M059J (cell line): ENCODE results near the gene HDGFL3. TPM values are rescaled to one million over a fixed set of nuclear protein-coding genes. Genes with fewer than 3 reads are reported as not detected.

Experiments used
- DNase-seq: peaks from one replicate; pipeline ENCODE4 v3.0.0-alpha.2; 2012; ENCODE audit warnings: low read depth
- total RNA-seq: library from RNA; depleted of rRNA; stranded (reverse); fragments of >200 nt; shearing (Covaris generic); gene quantifications from 2 replicates; pipeline ENCODE4 v1.2.3, GENCODE V29; 2014

The HDGFL3 gene
- total RNA-seq, 1 experiment from 2014 or later, result 37.8 TPM

DNA sequence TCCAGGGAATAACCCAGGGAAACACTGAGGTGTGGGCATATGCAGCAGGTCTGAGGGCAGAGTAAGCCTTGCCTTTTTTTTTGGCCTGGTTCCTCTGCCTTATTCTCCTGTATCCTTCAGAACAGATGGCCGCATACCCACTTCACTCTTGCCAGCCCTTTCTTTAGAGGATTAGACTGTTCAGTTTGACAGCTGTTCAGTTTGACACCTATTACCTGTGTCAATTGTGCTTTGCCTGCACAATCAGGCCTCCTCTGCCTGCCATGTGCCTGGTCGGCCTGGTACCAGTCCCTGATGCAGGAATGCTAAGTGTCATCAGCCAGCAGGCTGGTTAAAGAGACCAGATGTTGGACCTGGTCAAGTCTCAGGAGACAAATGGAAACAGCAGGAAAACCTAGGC, 77.8 kb downstream of the HDGFL3 start:
- no peak for DNase-seq

DNA sequence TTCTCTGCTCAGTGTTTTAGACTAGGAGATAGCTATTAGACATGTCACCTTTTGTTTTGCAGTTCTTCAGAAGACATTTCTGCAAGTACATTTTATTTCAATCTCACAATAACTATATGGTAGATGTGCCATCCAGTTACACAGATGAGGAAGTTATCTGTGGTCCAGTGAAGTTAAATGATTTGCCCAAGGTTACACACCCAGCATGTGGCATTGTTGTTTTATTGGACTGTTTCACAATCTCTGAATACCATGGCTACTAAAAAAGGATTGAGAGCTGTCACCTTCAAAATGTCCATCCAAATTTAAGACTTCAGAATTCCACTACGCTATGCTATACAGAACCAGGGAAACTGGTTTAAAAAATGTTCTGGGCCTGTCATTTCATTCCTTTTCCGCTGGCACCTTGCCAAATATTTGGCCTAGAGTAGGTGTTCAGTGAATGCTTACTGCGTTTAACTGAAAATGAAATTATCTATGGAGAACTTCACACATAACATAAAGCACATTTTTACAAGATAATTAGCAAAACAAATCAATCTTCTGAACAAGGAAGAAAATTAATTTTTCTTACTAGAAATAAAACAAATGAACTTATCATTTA, 80.0 kb downstream of the HDGFL3 start:
- no peak for DNase-seq

DNA sequence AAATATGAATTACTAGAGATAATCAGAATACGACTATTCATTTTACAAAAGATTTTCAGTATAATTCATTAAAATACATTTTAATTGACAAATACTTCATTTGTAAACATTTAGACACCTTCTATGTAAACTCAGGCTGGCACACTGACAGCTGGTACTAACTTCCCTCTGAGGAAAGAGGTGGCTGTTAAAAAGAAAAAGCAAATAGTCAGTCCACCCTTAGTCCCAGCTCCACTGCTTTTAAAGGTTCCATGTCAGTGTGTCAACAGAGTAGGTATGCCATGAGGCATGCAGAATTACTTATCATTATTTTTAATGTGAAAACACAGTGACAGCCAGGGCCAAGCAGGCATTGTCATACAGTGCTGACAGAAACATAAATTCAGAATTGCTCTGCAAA, 84.1 kb downstream of the HDGFL3 start:
- no peak for DNase-seq

DNA sequence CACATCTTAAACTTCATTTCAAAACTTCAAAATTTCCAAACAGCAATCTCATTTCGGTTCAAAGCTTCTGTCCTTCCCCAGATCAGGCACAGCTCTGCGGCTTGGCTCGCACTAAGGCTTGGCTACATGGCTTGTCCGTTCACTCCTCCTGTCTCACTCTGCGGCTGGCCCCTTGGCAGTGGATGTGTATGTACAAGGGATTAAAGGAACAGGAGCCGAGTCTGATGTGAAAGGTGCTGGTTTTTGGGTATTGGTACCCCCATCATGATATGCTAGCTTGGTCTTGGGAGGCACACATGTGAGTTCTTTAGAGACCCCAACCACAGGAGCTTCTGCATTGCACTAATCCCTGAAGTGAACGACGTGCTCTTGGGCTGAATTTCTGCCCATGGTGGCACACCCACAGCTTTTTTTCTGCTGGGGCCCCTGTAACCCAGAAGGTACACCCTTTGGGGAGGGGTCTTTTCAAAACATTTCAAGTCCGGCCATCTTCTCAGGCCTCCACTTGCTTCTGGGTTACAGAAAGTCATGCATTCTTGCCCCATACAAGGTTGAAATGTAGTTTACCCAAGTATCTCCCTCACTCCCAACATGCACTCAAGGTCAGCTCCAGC, 87.5 kb downstream of the HDGFL3 start:
- no peak for DNase-seq

DNA sequence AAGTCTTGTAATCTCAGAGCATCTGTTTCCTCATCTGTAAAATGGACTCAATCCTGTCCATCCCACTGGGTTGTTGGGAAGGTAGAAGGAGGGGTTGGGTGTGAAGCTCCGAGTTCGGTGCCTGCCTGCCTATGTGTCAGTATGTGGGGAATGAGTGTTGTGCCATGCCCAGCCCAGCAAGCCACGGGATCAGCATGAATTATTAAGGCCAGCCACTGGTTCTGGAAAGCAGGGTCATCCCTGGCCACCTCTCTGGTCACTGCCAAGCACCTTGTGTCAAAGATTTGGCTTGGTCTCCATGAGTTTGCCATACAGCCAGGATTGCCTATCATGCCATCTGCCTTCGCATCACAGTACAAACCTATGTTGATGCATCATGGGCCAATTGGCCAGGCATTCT, 88.7 kb downstream of the HDGFL3 start:
- no peak for DNase-seq

DNA sequence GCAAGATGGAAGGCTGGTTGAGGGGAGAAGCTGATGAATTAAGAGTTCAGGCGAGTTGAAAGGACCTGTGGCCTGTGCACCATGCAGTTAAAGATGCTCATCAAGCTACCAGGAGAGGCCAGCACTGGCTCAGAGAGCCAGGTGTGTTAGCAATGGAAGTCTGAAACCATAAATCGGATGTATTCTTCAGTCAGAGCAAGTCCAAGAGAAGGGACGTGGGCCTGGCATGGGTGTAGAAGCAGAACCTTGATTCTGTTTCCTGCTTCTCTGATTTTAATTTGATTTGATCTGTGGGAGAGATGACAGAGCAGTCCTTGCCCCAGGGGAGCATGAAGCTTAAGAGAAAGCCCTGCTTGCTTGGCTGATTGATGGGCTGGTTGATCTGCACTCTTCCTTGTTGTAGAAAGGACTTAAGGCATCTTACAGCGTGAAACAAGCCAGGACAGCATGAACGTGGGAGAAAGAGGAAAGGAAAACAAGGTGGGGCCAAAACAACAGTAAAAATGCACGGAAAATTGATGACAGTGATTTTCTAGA, 89.3 kb downstream of the HDGFL3 start:
- no peak for DNase-seq

DNA sequence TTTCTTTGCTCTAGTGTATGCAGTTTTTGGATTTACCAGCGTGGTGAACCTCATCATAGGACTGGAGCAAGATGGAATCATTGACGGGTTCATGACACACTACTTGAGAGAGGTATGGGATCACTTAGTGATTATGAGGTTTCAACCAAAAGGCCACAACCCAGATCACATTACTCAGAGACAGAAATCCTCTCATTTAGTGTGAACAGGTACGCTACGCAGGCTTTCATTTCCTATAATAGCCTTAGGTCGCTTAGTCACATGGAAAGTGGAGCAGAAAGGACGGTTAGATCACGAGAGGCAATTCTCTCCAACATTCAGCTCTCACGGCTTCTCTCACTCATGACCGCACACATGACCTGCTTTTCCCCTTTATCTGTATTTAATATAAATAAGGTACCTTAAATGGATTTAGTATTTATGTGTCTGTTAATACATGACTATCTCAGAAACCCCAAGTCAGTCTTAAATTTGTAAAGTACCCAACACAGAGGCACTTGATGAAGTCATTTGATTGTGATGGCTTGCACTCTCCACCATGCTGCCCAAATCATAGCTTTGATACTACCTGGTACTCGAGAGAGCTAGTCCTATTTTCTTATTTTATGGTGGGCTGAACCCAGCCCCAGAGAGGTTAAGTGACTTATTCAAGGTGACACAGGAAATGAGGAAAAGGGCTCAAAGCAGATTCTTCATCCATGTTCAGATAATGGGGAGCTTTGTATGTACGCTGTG, 91.6 kb downstream of the HDGFL3 start:
- no peak for DNase-seq

DNA sequence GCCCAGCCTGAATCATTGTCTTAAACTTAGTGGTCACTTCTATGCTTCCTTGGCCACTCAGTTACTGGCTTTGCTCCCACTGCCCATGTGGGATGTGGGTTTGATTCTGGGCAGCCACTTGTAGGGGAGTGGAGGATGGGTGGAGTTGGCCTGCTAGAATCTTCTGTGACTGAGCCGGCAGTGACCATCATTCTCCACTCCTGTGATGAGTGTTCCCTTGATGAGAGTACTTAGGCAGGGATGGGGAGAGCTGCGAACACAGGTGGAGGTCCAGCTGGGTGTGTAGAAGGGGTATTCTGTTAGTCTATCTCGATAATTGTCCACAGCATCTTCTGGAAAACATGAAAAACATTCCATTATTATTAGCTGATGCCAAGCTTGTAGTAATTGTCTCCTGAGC, 92.2 kb downstream of the HDGFL3 start:
- no peak for DNase-seq

DNA sequence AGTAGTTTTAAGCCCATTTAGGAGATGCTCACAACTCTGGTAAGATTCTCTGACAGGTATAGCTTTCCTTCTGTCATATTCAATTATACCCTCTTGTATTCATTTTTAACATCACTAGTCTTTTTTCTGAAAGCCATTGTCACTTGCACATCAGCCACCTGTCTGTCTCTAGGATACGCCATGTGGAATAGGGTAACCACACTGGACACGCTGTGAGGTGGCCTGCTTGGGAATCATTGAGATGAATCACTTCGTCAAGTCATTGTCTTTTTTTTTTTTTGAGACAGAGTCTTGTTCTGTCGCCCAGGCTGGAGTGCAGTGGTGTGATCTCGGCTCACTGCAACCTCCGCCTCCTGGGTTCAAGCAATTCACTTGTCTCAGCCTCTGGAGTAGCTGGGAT, 92.8 kb downstream of the HDGFL3 start:
- DNase-seq, result no peak

DNA sequence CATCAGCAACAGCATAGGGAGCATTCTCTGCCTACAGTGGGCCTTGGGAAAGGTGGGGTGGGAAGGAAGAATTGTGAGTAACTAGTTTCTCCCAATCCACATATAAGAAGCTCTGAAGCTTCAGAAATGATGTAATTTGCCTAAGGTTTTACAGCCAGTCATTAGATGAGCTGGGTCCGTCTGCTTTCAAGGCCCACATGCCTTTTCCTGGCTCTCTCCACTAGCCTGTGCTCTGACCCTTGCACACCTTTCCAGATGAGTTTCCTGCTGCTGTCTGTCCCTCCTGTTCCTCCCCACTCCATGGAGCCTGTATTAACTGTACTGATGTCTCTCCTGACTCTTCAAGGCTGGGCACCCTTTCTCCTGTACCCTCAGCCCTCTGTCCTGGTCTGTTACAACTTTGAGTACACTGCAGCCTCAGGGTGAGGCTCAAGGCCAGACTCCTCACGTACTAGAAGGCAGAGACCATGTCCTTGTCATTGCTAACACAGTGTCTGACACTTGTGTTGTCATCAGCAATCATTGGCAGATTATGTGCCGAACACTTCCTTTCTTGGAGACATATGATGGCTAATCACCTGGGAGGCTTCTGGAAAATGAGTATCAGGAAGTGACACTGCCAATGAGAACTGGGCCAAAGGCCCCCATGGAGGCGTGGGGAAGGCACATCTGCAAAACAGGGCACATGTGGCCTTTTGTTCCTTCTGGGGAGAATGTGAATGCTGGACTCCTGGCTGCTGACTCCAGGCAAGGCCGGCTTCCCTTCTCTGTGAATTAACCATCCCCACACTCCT, 93.5 kb downstream of the HDGFL3 start:
- no peak for DNase-seq

DNA sequence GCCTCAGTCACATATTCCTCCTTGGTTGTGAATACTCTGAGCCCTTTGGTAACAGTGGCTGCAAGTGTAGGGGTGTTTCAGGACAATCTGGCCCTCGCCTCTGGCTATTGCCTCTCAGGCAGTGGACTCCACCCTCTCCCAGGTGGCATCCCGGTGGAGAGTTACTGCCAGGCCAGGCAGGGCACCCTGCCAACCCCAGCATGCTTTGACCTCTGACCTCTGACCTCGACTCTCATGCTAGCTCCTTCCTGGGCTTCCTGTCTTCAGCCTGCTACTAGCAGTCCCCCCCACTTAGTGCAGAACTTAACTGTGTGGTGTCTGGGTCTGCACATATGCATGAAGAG, 94.7 kb downstream of the HDGFL3 start:
- DNase-seq, result no peak

DNA sequence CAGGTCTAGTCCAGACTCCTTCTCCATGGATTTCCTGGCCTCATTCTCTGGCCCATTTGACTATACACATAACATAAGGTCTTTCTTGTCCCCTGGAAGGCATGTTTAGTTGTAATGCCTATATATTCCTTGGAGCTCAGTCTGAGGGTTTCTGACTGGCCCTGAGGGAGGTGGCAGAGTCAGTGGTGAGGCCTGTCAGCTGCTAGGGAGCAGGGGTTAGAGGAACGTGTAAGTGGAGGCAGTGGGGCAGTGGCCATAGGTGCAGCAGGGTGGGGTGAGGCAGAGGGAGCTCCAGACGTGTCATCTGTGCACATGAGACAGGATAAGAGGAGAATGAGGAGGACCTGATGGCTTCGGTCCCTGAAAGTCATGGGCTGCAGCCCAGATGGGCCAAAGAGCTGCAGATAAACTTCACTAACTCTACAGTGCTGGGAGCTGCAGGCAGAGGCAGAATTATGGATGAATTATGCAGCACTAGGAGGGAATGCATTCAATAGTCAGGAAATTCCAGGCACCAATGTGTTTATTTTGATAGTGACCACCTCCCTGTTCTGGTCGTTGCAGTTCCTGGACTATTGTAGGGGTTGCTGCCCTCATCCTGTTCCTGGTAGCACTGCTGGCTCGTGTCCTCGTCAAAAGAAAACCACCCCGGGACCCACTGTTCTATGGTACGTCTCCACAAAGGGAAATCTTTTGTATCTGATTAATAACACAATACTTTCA, 95.2 kb downstream of the HDGFL3 start:
- DNase-seq, result peak; percentile 79

DNA sequence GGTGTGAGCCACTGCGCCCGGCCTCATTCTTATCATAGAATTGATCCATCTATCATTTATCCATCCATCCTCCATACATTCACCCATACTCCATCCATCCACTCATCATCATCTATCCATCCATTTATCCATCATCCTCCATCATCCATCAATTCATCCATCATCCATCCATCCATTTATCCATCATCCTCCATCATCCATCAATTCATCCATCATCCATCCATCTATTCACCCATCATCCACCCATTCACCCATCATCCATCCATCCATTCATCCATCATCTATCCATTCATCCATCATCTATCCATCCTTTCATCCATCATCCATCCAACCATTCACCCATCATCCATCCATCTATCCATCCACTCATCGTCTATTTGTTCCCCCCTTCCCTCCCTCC, 96.5 kb downstream of the HDGFL3 start:
- DNase-seq, result no peak

DNA sequence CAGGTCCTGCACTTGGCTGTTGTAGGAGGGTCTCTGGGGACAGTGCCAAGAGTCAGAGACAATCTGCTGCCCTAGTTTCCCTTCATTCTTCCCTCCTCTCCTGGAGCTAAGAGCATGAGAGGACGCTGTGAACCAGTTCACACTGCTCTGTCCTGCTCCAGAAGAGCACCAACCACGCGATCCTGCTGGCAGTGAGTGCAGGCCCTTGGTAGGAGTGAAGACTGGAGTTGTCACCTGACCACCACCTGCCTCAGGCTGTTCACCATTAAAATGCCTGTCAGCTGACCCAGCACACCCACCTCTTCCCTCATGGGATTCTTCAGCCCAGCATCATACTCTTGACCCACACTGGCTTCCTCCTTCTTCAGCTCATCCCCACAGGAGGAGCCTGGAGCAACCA, 97.2 kb downstream of the HDGFL3 start:
- no peak for DNase-seq

DNA sequence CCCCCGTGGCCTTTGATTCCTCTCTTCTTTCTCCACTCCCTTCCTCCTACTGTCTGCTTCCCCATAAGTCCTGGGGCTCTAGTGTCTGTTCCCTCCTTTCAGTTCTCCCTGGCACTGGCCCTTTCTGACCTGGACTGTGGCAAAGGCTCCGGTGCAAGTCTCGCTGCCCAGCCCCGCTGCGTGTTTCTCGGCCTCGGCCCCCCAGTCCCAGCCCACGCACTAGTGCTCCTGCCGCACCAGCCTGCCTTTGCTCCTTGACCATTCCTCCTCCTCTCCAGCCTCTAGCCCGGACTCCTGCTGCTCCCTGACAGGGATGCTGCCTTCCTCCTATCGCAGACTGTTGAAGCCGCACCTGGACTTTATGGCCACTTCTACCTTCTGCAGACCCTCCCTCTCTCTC, 98.1 kb downstream of the HDGFL3 start:
- DNase-seq, result no peak

DNA sequence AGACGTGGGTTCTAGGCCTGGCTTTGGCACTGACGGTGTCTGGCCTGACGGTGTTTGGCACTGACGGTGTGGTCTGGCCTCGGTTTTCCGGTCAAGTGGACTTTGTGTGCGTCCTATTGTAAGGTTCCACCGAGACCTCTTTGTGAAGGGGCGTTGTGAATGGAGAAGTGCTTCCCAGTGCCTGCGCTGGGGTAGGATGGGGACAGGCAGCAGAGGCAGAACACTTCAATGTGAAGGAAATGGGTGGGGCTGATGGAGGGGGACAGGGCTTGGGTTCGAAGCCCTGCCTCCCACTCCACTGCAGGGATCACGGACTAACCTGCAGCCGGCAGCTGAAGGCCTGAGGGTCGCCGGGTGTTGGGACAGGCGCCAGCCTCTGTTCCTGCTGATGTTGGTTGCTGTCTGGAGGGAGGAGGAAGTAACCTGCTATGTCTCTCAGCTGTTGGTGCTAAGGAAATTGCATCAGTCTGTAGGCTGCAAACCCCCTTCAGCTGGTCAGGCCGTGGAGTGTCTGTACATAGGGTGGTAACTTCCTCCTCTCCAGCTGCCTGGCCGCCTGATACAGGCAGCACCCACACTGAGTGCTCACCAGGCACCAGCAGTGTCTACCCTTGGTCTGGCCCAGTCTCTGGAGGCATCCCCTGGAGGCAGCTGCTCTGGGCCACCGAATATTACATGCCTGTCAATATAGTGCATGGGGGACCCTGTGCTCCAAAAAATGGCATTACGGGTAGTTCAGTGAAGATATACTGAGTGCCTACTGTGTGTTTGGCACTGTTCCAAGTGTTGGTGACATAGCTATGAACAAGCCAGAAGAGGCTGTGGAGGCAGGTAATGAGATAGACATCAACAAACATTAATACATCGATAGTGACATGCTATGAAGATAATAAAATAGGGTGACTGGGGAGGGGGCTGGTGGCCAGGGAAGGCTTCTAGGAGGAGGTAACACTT, 99.1 kb downstream of the HDGFL3 start:
- no peak for DNase-seq

DNA sequence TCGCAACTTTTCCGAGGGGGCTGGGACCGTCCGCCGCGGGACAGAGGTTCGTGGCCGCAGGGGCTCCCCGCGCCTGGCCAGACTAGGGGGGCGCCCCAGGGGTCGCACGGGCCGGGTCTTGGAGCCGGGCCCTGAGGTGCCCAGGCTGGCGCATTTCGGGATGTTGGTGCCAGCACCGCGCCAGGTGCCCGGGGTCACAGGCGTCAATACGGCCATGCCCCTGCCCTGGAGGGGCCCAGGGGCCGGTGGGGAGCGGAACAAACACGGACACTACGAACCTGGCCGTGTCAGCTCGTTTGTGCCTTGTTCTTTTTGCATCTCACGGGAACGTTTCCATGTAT, 99.8 kb downstream of the HDGFL3 start:
- DNase-seq, result no peak

DNA sequence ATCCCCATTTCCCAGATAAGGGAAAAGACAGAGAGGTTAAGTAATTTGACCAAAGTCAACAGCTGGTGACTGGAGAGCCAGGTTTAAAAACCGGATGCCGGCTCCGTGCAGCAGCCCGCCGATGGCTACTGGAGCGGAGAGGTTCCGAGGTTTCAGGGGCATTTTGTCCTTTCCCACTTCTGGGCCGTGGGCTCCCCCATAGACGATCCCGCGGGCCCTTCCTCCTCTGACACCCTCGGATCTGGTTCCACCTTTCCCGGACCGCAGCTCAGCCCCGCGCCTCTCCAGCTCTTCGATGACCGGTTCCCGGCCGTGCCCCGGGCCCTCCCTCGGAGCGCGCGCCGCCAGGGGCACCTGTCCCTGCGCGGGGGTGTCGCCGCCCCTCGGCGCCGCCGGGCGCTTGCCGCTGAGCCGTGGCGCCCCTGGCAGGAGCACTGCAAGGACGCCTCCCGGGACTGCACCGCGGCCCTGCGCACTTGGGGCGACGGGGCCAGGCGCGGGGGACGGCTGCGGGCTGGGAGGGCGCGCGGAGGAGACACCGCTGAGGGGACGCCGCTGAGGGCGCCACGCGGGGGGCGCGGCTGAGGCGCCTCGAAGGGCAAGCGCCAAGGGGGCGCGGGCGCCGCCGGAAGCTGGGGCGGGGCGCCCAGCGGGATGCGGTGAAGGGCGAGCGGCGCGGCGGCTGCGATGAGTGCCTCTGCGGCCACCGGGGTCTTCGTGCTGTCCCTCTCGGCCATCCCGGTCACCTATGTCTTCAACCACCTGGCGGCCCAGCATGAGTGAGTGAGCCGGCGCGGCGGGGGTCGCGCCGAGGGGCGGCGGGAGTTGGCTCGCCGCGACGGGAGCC, 100.4 kb downstream of the HDGFL3 start, which contains the start of gene TM6SF1:
TM6SF1 (plus strand) TSS at position 652 of the 847 bp plus-strand sequence; CDS start at position 688, 36 bp downstream.
- DNase-seq, result no peak

DNA sequence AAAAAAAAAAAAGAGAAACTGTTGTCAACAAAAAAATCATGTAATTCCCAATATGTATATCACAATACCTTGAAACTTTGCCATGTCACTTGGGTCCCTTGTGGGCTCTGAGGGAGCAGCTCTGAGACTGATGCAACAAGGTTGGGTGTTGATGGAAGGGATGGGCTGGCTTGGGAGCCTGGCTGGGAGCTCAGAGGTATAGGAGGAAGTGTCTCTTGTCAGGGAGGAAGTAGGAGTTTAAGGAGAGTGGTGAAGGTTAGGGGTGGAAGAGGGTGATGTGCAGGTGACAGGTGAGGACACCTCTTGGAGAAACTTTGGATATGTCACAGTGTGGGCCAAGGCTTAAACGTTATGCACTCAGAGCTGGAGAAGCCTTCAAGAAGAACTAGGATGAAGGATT, 102.2 kb downstream of the HDGFL3 start:
- DNase-seq, result no peak

DNA sequence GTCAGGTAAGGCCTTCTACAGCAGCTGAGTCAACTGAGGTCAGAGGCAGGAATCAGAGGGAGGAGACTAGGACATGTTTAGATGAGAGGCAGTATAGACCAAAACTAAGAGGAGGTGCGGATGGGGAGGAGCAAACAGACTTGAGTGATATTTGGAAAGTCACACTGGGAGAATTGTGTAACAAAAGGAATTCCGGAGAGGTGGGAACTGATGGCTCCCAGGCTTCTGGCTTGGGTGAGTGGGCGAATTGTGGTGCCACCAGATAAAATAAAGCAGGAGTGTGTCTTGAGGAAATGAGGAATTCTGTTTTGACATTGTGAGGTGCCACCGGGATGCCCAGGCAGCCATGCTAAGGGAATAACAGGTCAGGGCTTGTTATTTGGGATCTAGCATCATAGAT, 103.5 kb downstream of the HDGFL3 start:
- no peak for DNase-seq
